Thymus (tissue), 11 donors: ENCODE results near the gene S1PR2. TPM values are rescaled to one million over a fixed set of nuclear protein-coding genes. Genes with fewer than 3 reads are reported as not detected.
"Not testable (repeated sequence)": the region's sequence is repeated elsewhere in the genome, so short reads cannot be mapped to it uniquely, and the experiment has no call there.

Experiments
- DNase-seq, 9 donors: peaks; one replicate each; pipeline ENCODE4 v3.0.0-alpha.2; 2013; ENCODE audit warnings: low spot score in 9 of 9, low read depth in 6 of 9, missing footprints in 1 of 9
- H3K27ac ChIP-seq, 2 donors: one replicate each; pipeline ENCODE4 v1.5.1; 2013; ENCODE audit warnings: control low read depth in 1 of 2, low read depth in 1 of 2, low read length in 1 of 2, mild to moderate bottlenecking in 1 of 2, moderate library complexity in 1 of 2
- H3K27me3 ChIP-seq, 2 donors: one replicate each; pipeline ENCODE4 v1.5.1; 2013; ENCODE audit warnings: low read length in 1 of 2; ENCODE audit not compliant: control insufficient read depth in 2 of 2, insufficient read depth in 1 of 2
- H3K36me3 ChIP-seq, 2 donors: one replicate each; pipeline ENCODE4 v1.5.1; 2013; ENCODE audit warnings: low read length in 1 of 2, mild to moderate bottlenecking in 1 of 2, moderate library complexity in 1 of 2; ENCODE audit not compliant: control insufficient read depth in 2 of 2, insufficient read depth in 2 of 2
- H3K4me1 ChIP-seq, 2 donors: one replicate each; pipeline ENCODE4 v1.5.1; 2013; ENCODE audit warnings: low read length in 2 of 2; ENCODE audit not compliant: control insufficient read depth in 2 of 2, insufficient read depth in 2 of 2
- H3K4me3 ChIP-seq, 2 donors: one replicate each; pipeline ENCODE4 v1.5.1; 2013; ENCODE audit warnings: low read length in 2 of 2, control low read depth in 1 of 2, mild to moderate bottlenecking in 1 of 2
- H3K9me3 ChIP-seq, 2 donors: one replicate each; pipeline ENCODE4 v1.5.1; 2013; ENCODE audit warnings: low read length in 1 of 2, mild to moderate bottlenecking in 1 of 2; ENCODE audit not compliant: control insufficient read depth in 2 of 2, insufficient read depth in 1 of 2
- WGBS: extraction: QIAGEN DNeasy Blood & Tissue Kit; methylation state at CpG from one replicate; pipeline ENCODE4 v1.1.7; 2013; 5-methylcytosine and 5-hydroxymethylcytosine counted together
- polyA plus RNA-seq: library from polyadenylated mRNA; stranded (reverse); fragments of 200-250 nt; gene quantifications from one replicate; pipeline ENCODE4 v1.2.3, GENCODE V29; 2013
- total RNA-seq: library from RNA; stranded (reverse); fragments of 120-200 nt; gene quantifications from one replicate; pipeline ENCODE4 v1.2.4, GENCODE V29; 2013
- donor health status: healthy.

The S1PR2 gene
- total and polyA plus RNA-seq, 2 donors, result 2.4 to 2.7 TPM

GRCh38 chr19:10205636-10206035 lies 25.5 kb downstream of the S1PR2 start:
- H3K4me1 ChIP-seq, result no peaks in the 10 kb centered on the region
- H3K4me3 ChIP-seq, result no peak overlapping the region
- H3K9me3 ChIP-seq, result peaks cover 0 to 6% of the 10 kb centered on the region in 2 donors
- DNase-seq, result no peak
- WGBS, result 97% methylated on average over 4 of the region's 4 CpGs
- H3K27ac ChIP-seq, result no peak overlapping the region
- H3K36me3 ChIP-seq, result no peaks in the 10 kb centered on the region
- H3K27me3 ChIP-seq, result no peaks in the 10 kb centered on the region

DNA sequence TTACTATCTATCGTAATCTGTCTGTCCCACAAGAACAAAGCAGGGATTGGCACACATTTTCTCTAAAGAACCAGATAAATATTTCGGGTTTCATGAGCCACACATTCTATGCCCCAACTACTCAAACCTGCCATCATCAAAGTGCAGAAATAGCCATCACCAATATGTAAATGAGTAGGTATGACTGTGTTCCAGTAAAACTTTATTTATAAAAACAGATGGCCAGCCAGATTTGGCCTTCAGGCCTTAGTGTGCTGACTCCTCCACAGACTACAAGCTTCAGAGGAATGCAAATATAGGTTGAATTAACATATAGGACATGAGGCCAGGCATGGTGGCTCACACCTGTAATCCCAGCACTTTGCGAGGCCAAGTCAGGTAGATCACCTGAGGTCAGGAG lies 27.4 kb downstream of the S1PR2 start:
- H3K27me3 ChIP-seq, result no peaks in the 10 kb centered on the region
- WGBS, result 97% methylated on average over 3 of the region's 3 CpGs
- H3K4me1 ChIP-seq, result no peaks in the 10 kb centered on the region
- no peaks in the 10 kb centered on the region for H3K36me3 ChIP-seq
- no peak for DNase-seq
- peaks cover 0 to 6% of the 10 kb centered on the region in 2 donors for H3K9me3 ChIP-seq
- H3K27ac ChIP-seq, result no peak overlapping the region
- no peak overlapping the region for H3K4me3 ChIP-seq

DNA sequence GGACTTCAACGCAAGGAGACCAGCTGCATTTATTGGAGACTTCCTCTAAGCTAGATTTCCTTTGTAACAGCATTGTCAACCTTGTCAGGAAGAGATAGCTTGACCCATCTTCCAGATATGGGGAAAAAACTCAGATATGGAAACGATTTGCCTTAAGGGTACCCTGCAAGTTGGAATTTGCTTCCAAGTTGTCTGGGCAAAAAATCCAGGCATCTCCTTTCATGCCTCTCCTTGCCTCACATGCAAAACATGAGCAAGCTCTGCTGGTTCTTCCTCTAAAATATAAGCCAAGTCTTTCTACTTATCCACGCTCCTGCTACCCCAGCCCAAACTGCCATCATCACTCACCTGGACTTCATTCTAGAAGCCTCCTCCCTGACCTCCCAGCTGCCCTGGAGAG lies 30.0 kb downstream of the S1PR2 start:
- Histone ChIP-seq H3K4me1 (peaks cover 0 to 2% of the 10 kb centered on the region in 2 donors), H3K4me3 (no peak overlapping the region), H3K9me3 (no peaks in the 10 kb centered on the region), H3K36me3 (no peaks in the 10 kb centered on the region), H3K27me3 (no peaks in the 10 kb centered on the region), H3K27ac (no peak overlapping the region)
- WGBS, result 87% methylated on average over 3 of the region's 3 CpGs
- DNase-seq, result no peak

DNA sequence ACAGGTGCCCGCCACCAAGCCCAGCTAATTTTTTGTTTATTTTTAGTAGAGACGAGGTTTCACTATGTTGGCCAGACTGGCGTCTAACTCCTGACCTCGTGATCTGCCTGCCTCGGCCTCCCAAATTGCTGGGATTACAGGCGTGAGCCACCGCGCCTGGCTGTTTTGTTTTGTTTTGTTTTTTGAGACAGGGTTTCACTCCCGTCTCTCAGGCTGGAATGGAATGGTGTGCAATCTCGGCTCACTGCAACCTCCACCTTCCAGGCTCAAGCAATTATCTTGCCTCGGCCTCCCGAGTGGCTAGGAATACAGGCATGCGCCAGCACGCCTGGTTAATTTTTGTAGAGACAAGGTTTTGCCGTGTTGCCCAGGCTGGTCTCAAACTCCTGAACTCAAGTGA lies 31.0 kb downstream of the S1PR2 start:
- H3K36me3 ChIP-seq, H3K27ac ChIP-seq, H3K9me3 ChIP-seq, H3K4me1 ChIP-seq, H3K27me3 ChIP-seq, H3K4me3 ChIP-seq, DNase-seq: not testable (repeated sequence)
- 97% methylated on average over 15 of the region's 15 CpGs for WGBS

- not testable (repeated sequence) for H3K27ac ChIP-seq, H3K9me3 ChIP-seq, H3K4me1 ChIP-seq, H3K27me3 ChIP-seq, H3K36me3 ChIP-seq, H3K4me3 ChIP-seq
- DNase-seq, result peak in 1 of 9 donors; percentile 16
- WGBS, result 89% methylated on average over 11 of the region's 11 CpGs
These were observed 32.1 kb downstream of the S1PR2 start for GRCh38 chr19:10198889-10199644.

GRCh38 chr19:10195199-10195519 lies 36.0 kb downstream of the S1PR2 start:
- DNase-seq, result no peak
- Histone ChIP-seq H3K4me3 (peak overlapping the region; percentile 79 to 99), H3K36me3 (peaks cover 11 to 19% of the 10 kb centered on the region in 2 donors), H3K4me1 (peaks cover 8 to 23% of the 10 kb centered on the region in 2 donors), H3K27me3 (no peaks in the 10 kb centered on the region), H3K27ac (peak overlapping the region in 1 of 2 donors; percentile 82), H3K9me3 (no peaks in the 10 kb centered on the region)
- 32% methylated on average over 6 of the region's 6 CpGs for WGBS

GRCh38 chr19:10194500-10195198 lies 36.5 kb downstream of the S1PR2 start, which contains the start of gene DNMT1:
DNMT1 (minus strand) TSS chr19:10194953; CDS start chr19:10194899, 54 bp downstream.
- peak; percentile 85 to 97 (median 92) for DNase-seq
- peaks cover 8 to 23% of the 10 kb centered on the region in 2 donors for H3K4me1 ChIP-seq
- WGBS, result under 1% methylated on average over 71 of the region's 71 CpGs
- no peaks in the 10 kb centered on the region for H3K27me3 ChIP-seq
- no peaks in the 10 kb centered on the region for H3K9me3 ChIP-seq
- H3K36me3 ChIP-seq, result peaks cover 16 to 24% of the 10 kb centered on the region in 2 donors
- H3K27ac ChIP-seq, result peak within 1 kb of the TSS; percentile 82 to 86
- peak within 1 kb of the TSS; percentile 79 to 99 for H3K4me3 ChIP-seq

DNA sequence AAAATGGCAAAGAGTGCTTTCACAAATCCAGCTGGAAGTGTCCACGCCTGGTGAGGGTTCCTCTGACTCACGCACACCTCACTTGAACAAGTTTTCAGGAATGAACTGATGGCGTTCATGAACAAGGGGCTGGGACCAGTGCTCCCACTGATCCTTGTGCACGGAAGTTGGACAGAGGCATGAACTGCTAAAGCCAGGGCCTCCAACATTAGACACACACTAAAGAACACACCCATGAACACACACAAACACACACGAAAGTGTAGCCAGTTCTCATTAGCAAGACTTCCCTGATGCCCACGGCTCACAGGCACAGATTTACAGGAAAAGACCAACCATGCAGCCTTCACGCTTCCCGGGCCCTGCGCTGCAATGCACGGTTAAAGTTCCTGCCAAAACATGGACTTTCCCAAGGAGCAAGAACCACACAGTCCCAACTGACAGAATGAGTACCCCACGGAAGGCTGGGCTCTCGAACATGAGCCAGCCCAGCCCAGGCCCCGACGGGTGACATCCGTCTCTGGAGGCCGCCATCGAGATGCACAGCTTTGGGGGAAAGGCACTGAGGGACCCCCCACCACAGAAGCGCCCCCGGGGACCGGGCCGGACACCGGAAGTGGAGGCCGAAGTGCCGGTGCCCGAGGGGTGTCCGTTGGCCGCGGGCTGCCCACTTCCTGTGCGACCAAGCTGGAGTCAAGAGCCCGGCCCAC lies 37.2 kb downstream of the S1PR2 start:
- peaks cover 8 to 23% of the 10 kb centered on the region in 2 donors for H3K4me1 ChIP-seq
- 1% methylated on average over 30 of the region's 30 CpGs for WGBS
- DNase-seq, result peak in 4 of 9 donors; percentile 6 to 18 (median 8)
- H3K27ac ChIP-seq, result peak overlapping the region; percentile 82 to 86
- peaks cover 19 to 28% of the 10 kb centered on the region in 2 donors for H3K36me3 ChIP-seq
- H3K4me3 ChIP-seq, result peak overlapping the region; percentile 79 to 99
- no peaks in the 10 kb centered on the region for H3K27me3 ChIP-seq
- H3K9me3 ChIP-seq, result no peaks in the 10 kb centered on the region

DNA sequence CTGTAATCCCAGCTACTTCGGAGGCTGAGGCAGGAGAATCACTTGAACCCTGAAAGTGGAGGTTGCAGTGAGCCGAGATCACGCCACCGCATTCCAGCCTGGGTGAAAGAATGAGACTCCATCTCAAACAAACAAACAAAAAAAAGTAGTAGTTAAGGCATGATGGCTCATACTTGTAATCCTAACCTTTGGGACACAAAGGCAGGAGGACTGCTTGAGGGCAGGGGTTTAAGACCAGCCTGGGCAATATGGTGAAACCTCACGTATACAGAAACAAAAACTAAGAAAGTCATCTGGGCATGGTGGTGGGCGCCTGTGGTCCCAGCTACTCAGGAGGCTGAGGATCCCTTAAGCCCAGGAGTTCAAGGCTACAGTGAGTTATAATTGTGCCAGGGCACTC lies 38.2 kb downstream of the S1PR2 start:
- DNase-seq, result no peak
- H3K27ac ChIP-seq, result no peak overlapping the region
- peaks cover 19 to 33% of the 10 kb centered on the region in 2 donors for H3K36me3 ChIP-seq
- H3K27me3 ChIP-seq, result no peaks in the 10 kb centered on the region
- H3K9me3 ChIP-seq, result no peaks in the 10 kb centered on the region
- H3K4me1 ChIP-seq, result peaks cover 8 to 21% of the 10 kb centered on the region in 2 donors
- H3K4me3 ChIP-seq, result peak overlapping the region in 1 of 2 donors; percentile 99
- WGBS, result 91% methylated on average over 6 of the region's 6 CpGs
